Stomach smooth muscle (tissue), 2 donors: Measurements from ENCODE around the gene CNDP1.

Experiments used
- H3K27ac ChIP-seq: one replicate; pipeline ENCODE4 v1.7.0; 2013; ENCODE audit warnings: mild to moderate bottlenecking, low read length, inconsistent platforms
- H3K27me3 ChIP-seq, 2 donors: one replicate each; pipeline ENCODE4 v1.7.0; 2013; ENCODE audit warnings: low read length in 2 of 2; ENCODE audit not compliant: insufficient read depth in 2 of 2, control insufficient read depth in 1 of 2
- H3K36me3 ChIP-seq, 2 donors: one replicate each; pipeline ENCODE4 v1.7.0; 2013; ENCODE audit warnings: low read length in 2 of 2; ENCODE audit not compliant: control insufficient read depth in 2 of 2, insufficient read depth in 2 of 2
- H3K4me1 ChIP-seq: one replicate; pipeline ENCODE4 v1.7.0; 2013; ENCODE audit warnings: low read length; ENCODE audit not compliant: control insufficient read depth, insufficient read depth
- H3K4me3 ChIP-seq, 2 donors: one replicate each; pipeline ENCODE4 v1.7.0; 2013; ENCODE audit warnings: low read length in 2 of 2
- H3K9ac ChIP-seq, 2 donors: one replicate each; pipeline ENCODE4 v1.7.0; 2013; ENCODE audit warnings: low read length in 2 of 2, mild to moderate bottlenecking in 1 of 2
- H3K9me3 ChIP-seq, 2 donors: one replicate each; pipeline ENCODE4 v1.7.0; 2013; ENCODE audit warnings: low read length in 2 of 2; ENCODE audit not compliant: control insufficient read depth in 2 of 2
- donor health status: healthy.
- donor health status: Pancreatic carcinoma.

CNDP1 gene

GRCh38 chr18:74626049-74626874 lies 92.0 kb downstream of the CNDP1 start:
- Histone ChIP-seq H3K27ac (no peak overlapping the region), H3K4me1 (no peaks in the 10 kb centered on the region), H3K4me3 (no peak overlapping the region), H3K27me3 (no peaks in the 10 kb centered on the region), H3K9ac (no peak overlapping the region), H3K36me3 (peaks cover 2 to 4% of the 10 kb centered on the region in 2 donors), H3K9me3 (no peaks in the 10 kb centered on the region)

GRCh38 chr18:74630804-74631203 lies 96.5 kb downstream of the CNDP1 start:
- no peak overlapping the region for H3K9ac ChIP-seq
- H3K9me3 ChIP-seq = no peaks in the 10 kb centered on the region
- H3K27ac ChIP-seq = no peak overlapping the region
- no peaks in the 10 kb centered on the region for H3K4me1 ChIP-seq
- H3K36me3 ChIP-seq = peaks cover 12 to 24% of the 10 kb centered on the region in 2 donors
- no peaks in the 10 kb centered on the region for H3K27me3 ChIP-seq
- H3K4me3 ChIP-seq = no peak overlapping the region

- Histone ChIP-seq H3K27ac (no peak overlapping the region), H3K27me3 (no peaks in the 10 kb centered on the region), H3K4me3 (no peak overlapping the region), H3K9ac (no peak overlapping the region), H3K4me1 (no peaks in the 10 kb centered on the region), H3K36me3 (peaks cover 12 to 24% of the 10 kb centered on the region in 2 donors), H3K9me3 (no peaks in the 10 kb centered on the region)
These were observed 96.9 kb downstream of the CNDP1 start for GRCh38 chr18:74631212-74631611.

- H3K27ac ChIP-seq = no peak overlapping the region
- H3K9me3 ChIP-seq = no peaks in the 10 kb centered on the region
- H3K9ac ChIP-seq = no peak overlapping the region
- H3K36me3 ChIP-seq = peaks cover 12 to 24% of the 10 kb centered on the region in 2 donors
- H3K4me3 ChIP-seq = no peak overlapping the region
- H3K4me1 ChIP-seq = no peaks in the 10 kb centered on the region
- H3K27me3 ChIP-seq = no peaks in the 10 kb centered on the region
These were observed 97.5 kb downstream of the CNDP1 start for GRCh38 chr18:74631623-74632350.

GRCh38 chr18:74632351-74632679 lies 98.0 kb downstream of the CNDP1 start:
- Histone ChIP-seq H3K9ac (no peak overlapping the region), H3K27ac (no peak overlapping the region), H3K27me3 (no peaks in the 10 kb centered on the region), H3K4me3 (no peak overlapping the region), H3K9me3 (no peaks in the 10 kb centered on the region), H3K36me3 (peaks cover 12 to 24% of the 10 kb centered on the region in 2 donors), H3K4me1 (no peaks in the 10 kb centered on the region)

GRCh38 chr18:74632856-74633255 lies 98.6 kb downstream of the CNDP1 start:
- no peak overlapping the region for H3K27ac ChIP-seq
- H3K4me1 ChIP-seq = no peaks in the 10 kb centered on the region
- no peaks in the 10 kb centered on the region for H3K27me3 ChIP-seq
- H3K36me3 ChIP-seq = peaks cover 12 to 24% of the 10 kb centered on the region in 2 donors
- H3K4me3 ChIP-seq = no peak overlapping the region
- H3K9me3 ChIP-seq = no peaks in the 10 kb centered on the region
- H3K9ac ChIP-seq = no peak overlapping the region

- Histone ChIP-seq H3K4me3 (no peak overlapping the region), H3K9me3 (no peaks in the 10 kb centered on the region), H3K4me1 (no peaks in the 10 kb centered on the region), H3K9ac (no peak overlapping the region), H3K27me3 (no peaks in the 10 kb centered on the region), H3K27ac (no peak overlapping the region), H3K36me3 (peaks cover 12 to 24% of the 10 kb centered on the region in 2 donors)
These were observed 99.5 kb downstream of the CNDP1 start for GRCh38 chr18:74633652-74634352.

GRCh38 chr18:74635224-74635975 lies 101.1 kb downstream of the CNDP1 start:
- Histone ChIP-seq H3K9ac (no peak overlapping the region), H3K27me3 (no peaks in the 10 kb centered on the region), H3K36me3 (peaks cover 12 to 24% of the 10 kb centered on the region in 2 donors), H3K9me3 (no peaks in the 10 kb centered on the region), H3K4me1 (no peaks in the 10 kb centered on the region), H3K4me3 (no peak overlapping the region), H3K27ac (no peak overlapping the region)
